Esophagus muscularis mucosa (tissue), 4 donors: ENCODE measurements around the gene CLN5.

Experiments used
- CTCF ChIP-seq, 3 experiments: fragments of 200-600 bp in 2 of 3; fragments of 450-650 bp in 1 of 3; sonication (generic) in 2 of 3; IDR thresholded peaks; one replicate each; pipeline ENCODE4 v1.5.1; 2017 to 2019; ENCODE audit warnings: antibody characterized with exemption in 3 of 3, mild to moderate bottlenecking in 2 of 3, moderate library complexity in 1 of 3
- EP300 ChIP-seq: sonication (generic); formaldehyde crosslinking; IDR thresholded peaks from one replicate; pipeline ENCODE4 v1.6.1; 2017; ENCODE audit warnings: antibody characterized with exemption
- POLR2A ChIP-seq: fragments of 450-650 bp; IDR thresholded peaks from one replicate; pipeline ENCODE4 v1.6.1; 2017; ENCODE audit warnings: antibody characterized with exemption, moderate library complexity, mild to moderate bottlenecking, low read depth

- no peak for TF ChIP-seq POLR2A
- no peak for TF ChIP-seq CTCF (IDR thresholded peaks at IDR 0.05)
- no peak for TF ChIP-seq EP300
Measured at GRCh38 chr13:77016888-77017623, 25.2 kb downstream of the CLN5 start.
